ENCODE measurements around the gene CHEK2.

GRCh38 chr22:28737701-28738100 lies 3.9 kb downstream of the CHEK2 start:
- TF ChIP-seq CTCF (conservative IDR thresholded peaks at IDR 0.05) (no peak), ZFX (IDR thresholded peaks at IDR 0.05) (no peak)

Data from C4-2B (cell line).